Upper lobe of left lung (tissue), 6 donors: Measurements from ENCODE around the gene PLXNB2. TPM values are rescaled to one million over a fixed set of nuclear protein-coding genes. Genes with fewer than 3 reads are reported as not detected.
A peak's percentile ranks its signal among the peaks of the same experiment; 100 is the strongest.

ENCODE experiments used
- ATAC-seq, 2 donors: fragments of 200-7000 bp; cut with Tn5 transposase; one replicate each; pipeline ENCODE4 v1.9.1; 2022; ENCODE audit warnings: mild to moderate bottlenecking in 2 of 2, moderate library complexity in 2 of 2; ENCODE audit not compliant: low FRiP score in 2 of 2
- DNase-seq, 2 donors: peaks; one replicate each; pipeline ENCODE4 v3.0.0-alpha.2; 2019 to 2020
- H3K27ac ChIP-seq, 4 donors: fragments of 200-600 bp; sonication (generic); one replicate each; pipeline ENCODE4 v1.5.1; 2016 to 2019
- H3K27me3 ChIP-seq, 4 donors: fragments of 200-600 bp; sonication (generic); one replicate each; pipeline ENCODE4 v1.5.1; 2017 to 2019
- H3K36me3 ChIP-seq, 4 donors: fragments of 200-600 bp; sonication (generic); one replicate each; pipeline ENCODE4 v1.5.1; 2016 to 2019
- H3K4me1 ChIP-seq, 4 donors: fragments of 200-600 bp; sonication (generic); one replicate each; pipeline ENCODE4 v1.5.1; 2018 to 2019
- H3K4me3 ChIP-seq, 4 donors: fragments of 200-600 bp; sonication (generic); one replicate each; pipeline ENCODE4 v1.5.1; 2017 to 2019; ENCODE audit warnings: mild to moderate bottlenecking in 2 of 4, moderate library complexity in 1 of 4
- H3K9me3 ChIP-seq, 4 donors: fragments of 200-600 bp; sonication (generic); one replicate each; pipeline ENCODE4 v1.5.1; 2018 to 2019
- EP300 ChIP-seq, 4 donors: sonication (generic); formaldehyde crosslinking; IDR thresholded peaks; one replicate each; pipeline ENCODE4 v1.5.1; 2017; ENCODE audit warnings: antibody characterized with exemption in 4 of 4, control low read depth in 2 of 4
- POLR2A ChIP-seq, 4 donors: fragments of 450-650 bp; IDR thresholded peaks; one replicate each; pipeline ENCODE4 v1.5.1; 2016 to 2017; ENCODE audit warnings: antibody characterized with exemption in 4 of 4, mild to moderate bottlenecking in 2 of 4
- POLR2AphosphoS5 ChIP-seq, 2 donors: sonication (generic); formaldehyde crosslinking; IDR thresholded peaks; one replicate each; pipeline ENCODE4 v1.5.1; 2017; ENCODE audit warnings: antibody characterized with exemption in 2 of 2
- WGBS, 2 donors: methylation state at CpG; one replicate each; pipeline ENCODE4 v1.1.5; 2017 to 2018; 5-methylcytosine and 5-hydroxymethylcytosine counted together
- total RNA-seq, 6 donors: library from RNA; depleted of rRNA in 4 of 6; stranded (reverse); fragments of >200 nt in 4 of 6; gene quantifications; one replicate each; pipeline versions ENCODE4 v1.1.0 to v1.2.1, GENCODE V29; 2016 to 2021
- TF ChIP-seq, protein P1 (sequence below), 6 experiments: fragments of 450-650 bp in 4 of 6; fragments of 200-600 bp in 2 of 6; sonication (generic) in 2 of 6; IDR thresholded peaks; one replicate each; pipeline ENCODE4 v1.5.1; 2016 to 2019; ENCODE audit warnings: antibody characterized with exemption in 6 of 6
- donor health status: DM: no; HTN: no; CAD: no; lungs with moderate emphysema.
- donor health status: DM: no; HTN: yes; CAD: no; lungs with severe emphysema.

PLXNB2 gene
- total RNA-seq, 6 donors from 2014 or later = 218 to 407 (median 313) TPM

DNA sequence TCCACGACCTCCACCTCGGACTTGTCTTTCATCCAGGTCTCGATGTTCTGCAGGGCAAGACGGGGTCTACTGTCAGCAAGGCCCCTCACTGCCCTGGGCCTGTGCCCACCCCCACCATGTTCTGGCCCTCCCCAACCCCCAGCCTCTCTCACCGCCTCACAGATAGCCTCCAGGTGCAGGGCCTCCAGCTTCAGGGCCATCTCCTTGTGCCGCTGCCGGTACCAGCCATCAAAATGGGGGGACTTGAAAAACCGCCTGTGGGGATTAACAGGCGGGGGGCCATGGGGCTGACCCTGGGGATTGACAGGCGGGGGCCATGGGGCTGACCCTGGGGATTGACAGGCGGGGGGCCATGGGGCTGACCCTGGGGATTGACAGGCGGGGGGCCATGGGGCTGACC is 4.9 kb upstream of the PLXNB2 start:
- H3K36me3 ChIP-seq = peaks cover 0 to 3% (median 0%) of the 10 kb centered on the region in 4 donors
- no peaks in the 10 kb centered on the region for H3K27me3 ChIP-seq
- TF ChIP-seq, protein P1, sequence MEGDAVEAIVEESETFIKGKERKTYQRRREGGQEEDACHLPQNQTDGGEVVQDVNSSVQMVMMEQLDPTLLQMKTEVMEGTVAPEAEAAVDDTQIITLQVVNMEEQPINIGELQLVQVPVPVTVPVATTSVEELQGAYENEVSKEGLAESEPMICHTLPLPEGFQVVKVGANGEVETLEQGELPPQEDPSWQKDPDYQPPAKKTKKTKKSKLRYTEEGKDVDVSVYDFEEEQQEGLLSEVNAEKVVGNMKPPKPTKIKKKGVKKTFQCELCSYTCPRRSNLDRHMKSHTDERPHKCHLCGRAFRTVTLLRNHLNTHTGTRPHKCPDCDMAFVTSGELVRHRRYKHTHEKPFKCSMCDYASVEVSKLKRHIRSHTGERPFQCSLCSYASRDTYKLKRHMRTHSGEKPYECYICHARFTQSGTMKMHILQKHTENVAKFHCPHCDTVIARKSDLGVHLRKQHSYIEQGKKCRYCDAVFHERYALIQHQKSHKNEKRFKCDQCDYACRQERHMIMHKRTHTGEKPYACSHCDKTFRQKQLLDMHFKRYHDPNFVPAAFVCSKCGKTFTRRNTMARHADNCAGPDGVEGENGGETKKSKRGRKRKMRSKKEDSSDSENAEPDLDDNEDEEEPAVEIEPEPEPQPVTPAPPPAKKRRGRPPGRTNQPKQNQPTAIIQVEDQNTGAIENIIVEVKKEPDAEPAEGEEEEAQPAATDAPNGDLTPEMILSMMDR (IDR thresholded peaks at IDR 0.05) = no peak
- TF ChIP-seq POLR2AphosphoS5 (IDR thresholded peaks at IDR 0.05) (no peak), EP300 (IDR thresholded peaks at IDR 0.05) (no peak), POLR2A (IDR thresholded peaks at IDR 0.05) (no peak)
- H3K4me1 ChIP-seq = peaks cover 35 to 50% (median 42%) of the 10 kb centered on the region in 4 donors
- H3K9me3 ChIP-seq = no peaks in the 10 kb centered on the region
- WGBS, 2 donors = 98% methylated on average over 7 of the region's 12 CpGs; no CpG with 5 or more reads in 1 of the 2 donors
- ATAC-seq = no peak
- no peak overlapping the region for H3K27ac ChIP-seq
- no peak for DNase-seq
- H3K4me3 ChIP-seq = no peak overlapping the region

- Histone ChIP-seq H3K27me3 (no peaks in the 10 kb centered on the region), H3K27ac (peak overlapping the region in 1 of 4 donors; percentile 94), H3K4me3 (no peak overlapping the region), H3K4me1 (peaks cover 35 to 50% (median 42%) of the 10 kb centered on the region in 4 donors), H3K36me3 (peaks cover 0 to 3% (median 0%) of the 10 kb centered on the region in 4 donors), H3K9me3 (no peaks in the 10 kb centered on the region)
- 83 to 85% methylated on average over 3 to 22 of the region's 23 CpGs for WGBS, 2 donors
- peak in 1 of 2 donors; percentile 76 for DNase-seq
- no peak for ATAC-seq
- TF ChIP-seq POLR2AphosphoS5 (IDR thresholded peaks at IDR 0.05) (no peak), EP300 (IDR thresholded peaks at IDR 0.05) (no peak), POLR2A (IDR thresholded peaks at IDR 0.05) (no peak)
- TF ChIP-seq, protein P1 (IDR thresholded peaks at IDR 0.05) = no peak
Observed at GRCh38 chr22:50311606-50312351, 4.3 kb upstream of the PLXNB2 start.

DNA sequence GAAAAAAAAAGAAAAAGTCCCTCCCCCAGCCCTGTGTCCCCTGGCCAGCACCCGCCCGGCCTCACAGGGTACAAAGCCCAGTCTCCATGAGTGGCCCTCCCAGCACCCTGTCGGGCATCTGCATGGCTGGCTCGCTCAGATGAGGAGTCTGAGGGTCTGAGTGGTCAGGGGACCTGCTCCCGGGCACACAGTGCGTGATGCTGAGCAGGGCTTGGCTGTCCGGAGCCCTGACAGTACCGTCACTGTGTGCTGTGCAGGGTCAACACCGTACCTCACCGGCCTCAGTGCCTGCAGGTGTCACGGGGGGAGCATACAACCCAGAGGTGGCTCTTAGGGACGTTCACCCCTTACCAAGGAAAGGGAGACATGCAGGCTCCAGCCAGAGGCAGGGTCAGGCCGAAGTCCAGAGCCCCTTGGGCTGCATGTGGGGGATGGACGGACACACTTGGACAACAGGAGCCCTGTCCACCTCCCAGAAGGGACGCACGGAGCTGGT is 3.6 kb upstream of the PLXNB2 start:
- H3K36me3 ChIP-seq = peaks cover 0 to 3% (median 0%) of the 10 kb centered on the region in 4 donors
- peak overlapping the region; percentile 25 to 94 (median 40) for H3K27ac ChIP-seq
- no peak for ATAC-seq

GRCh38 chr22:50310031-50310722 is 2.7 kb upstream of the PLXNB2 start:
- WGBS, 2 donors = 64 to 77% methylated on average over 17 to 21 of the region's 21 CpGs
- no peaks in the 10 kb centered on the region for H3K9me3 ChIP-seq
- ATAC-seq (peak in 1 of 2 donors; percentile 48), DNase-seq (peak; percentile 67 to 93)
- H3K4me3 ChIP-seq = no peak overlapping the region
- H3K27me3 ChIP-seq = no peaks in the 10 kb centered on the region
- TF ChIP-seq, protein P1 (IDR thresholded peaks at IDR 0.05) = peak in 3 of 6 experiments; percentile 7 to 39 (median 13)
- TF ChIP-seq POLR2A (IDR thresholded peaks at IDR 0.05) (no peak), EP300 (IDR thresholded peaks at IDR 0.05) (no peak), POLR2AphosphoS5 (IDR thresholded peaks at IDR 0.05) (peak in 1 of 2 donors; percentile 25)
- H3K27ac ChIP-seq = peak overlapping the region; percentile 83 to 95 (median 94)
- H3K4me1 ChIP-seq = peaks cover 40 to 62% (median 52%) of the 10 kb centered on the region in 4 donors
- peaks cover 0 to 3% (median 0%) of the 10 kb centered on the region in 4 donors for H3K36me3 ChIP-seq

More for the DNA sequence above, 3.6 kb upstream of the PLXNB2 start:
- Histone ChIP-seq H3K4me1 (peaks cover 35 to 58% (median 44%) of the 10 kb centered on the region in 4 donors), H3K9me3 (no peaks in the 10 kb centered on the region), H3K27me3 (no peaks in the 10 kb centered on the region), H3K4me3 (no peak overlapping the region)
- peak in 1 of 2 donors; percentile 59 for DNase-seq
- TF ChIP-seq POLR2A (IDR thresholded peaks at IDR 0.05) = no peak
- TF ChIP-seq POLR2AphosphoS5 (IDR thresholded peaks at IDR 0.05) = no peak
- TF ChIP-seq EP300 (IDR thresholded peaks at IDR 0.05) = no peak
- TF ChIP-seq, protein P1 (IDR thresholded peaks at IDR 0.05) = no peak
- WGBS, 2 donors = 94% methylated on average over 8 to 16 of the region's 16 CpGs
